ENCODE results near the gene YPEL4. TPM values are rescaled to one million over a fixed set of nuclear protein-coding genes. Genes with fewer than 3 reads are reported as not detected.

YPEL4 gene
- total RNA-seq, 3 donors from 2014 or later: 0.39 to 2.4 (median 0.58) TPM

- Histone ChIP-seq H3K4me3 (no peak overlapping the region), H3K9me3 (no peaks in the 10 kb centered on the region), H3K36me3 (ENCODE audit: low read depth) (no peaks in the 10 kb centered on the region), H3K4me1 (ENCODE audit: low read depth) (no peaks in the 10 kb centered on the region)
- no peak for ATAC-seq
- no peak for TF ChIP-seq CTCF (IDR thresholded peaks at IDR 0.05)
- intact Hi-C loops (cut with DNase I, micrococcal nuclease): loop anchor here in 1 of 2 donors (10.0 kb wide), 1 partner anchor 301 kb away; no protein-coding TSS in a partner anchor
- no peak for DNase-seq
Measured at GRCh38 chr11:57645689-57646085, 4.0 kb downstream of the YPEL4 start.

- ATAC-seq: peak; percentile 83
- peak; percentile 83 for TF ChIP-seq CTCF (IDR thresholded peaks at IDR 0.05)
- Histone ChIP-seq H3K9me3 (no peaks in the 10 kb centered on the region), H3K4me1 (ENCODE audit: low read depth) (no peaks in the 10 kb centered on the region), H3K36me3 (ENCODE audit: low read depth) (no peaks in the 10 kb centered on the region), H3K4me3 (no peak overlapping the region)
- DNase-seq: peak; percentile 71 to 93 (median 84)
- intact Hi-C loops (cut with DNase I, micrococcal nuclease): loop anchor here (5.0 to 10.0 kb wide), 3 partner anchors 73 to 300 kb away; partner anchors contain the start of gene UBE2L6 (in 1 of the 2)
Measured at GRCh38 chr11:57644748-57645688, 4.7 kb downstream of the YPEL4 start.

- peaks cover 5% of the 10 kb centered on the region for H3K4me1 ChIP-seq (ENCODE audit: low read depth)
Measured at GRCh38 chr11:57643802-57644201, 5.9 kb downstream of the YPEL4 start.

GRCh38 chr11:57641011-57641807, 8.5 kb downstream of the YPEL4 start:
- intact Hi-C loops (cut with DNase I, micrococcal nuclease): loop anchor here (5.0 to 10.0 kb wide), 3 partner anchors 69 to 296 kb away; partner anchors contain the start of gene UBE2L6 (in 1 of the 2)
- DNase-seq: no peak
- Histone ChIP-seq H3K36me3 (ENCODE audit: low read depth) (no peaks in the 10 kb centered on the region), H3K4me3 (no peak overlapping the region), H3K9me3 (no peaks in the 10 kb centered on the region), H3K4me1 (ENCODE audit: low read depth) (peaks cover 5% of the 10 kb centered on the region)
- peak; percentile 48 for ATAC-seq
- no peak for TF ChIP-seq CTCF (IDR thresholded peaks at IDR 0.05)

More at GRCh38 chr11:57643802-57644201, 5.9 kb downstream of the YPEL4 start:
- no peak for TF ChIP-seq CTCF (IDR thresholded peaks at IDR 0.05)
- no peak overlapping the region for H3K4me3 ChIP-seq
- intact Hi-C loops (cut with DNase I, micrococcal nuclease): loop anchor here (5.0 to 10.0 kb wide), 3 partner anchors 72 to 299 kb away; partner anchors contain the start of gene UBE2L6 (in 1 of the 2)
- no peaks in the 10 kb centered on the region for H3K9me3 ChIP-seq
- ATAC-seq (no peak), DNase-seq (no peak)
- no peaks in the 10 kb centered on the region for H3K36me3 ChIP-seq (ENCODE audit: low read depth)

- intact Hi-C loops (cut with DNase I, micrococcal nuclease): loop anchor here (5.0 to 10.0 kb wide), 3 partner anchors 68 to 295 kb away; partner anchors contain the start of gene UBE2L6 (in 1 of the 2)
- Histone ChIP-seq H3K9me3 (no peaks in the 10 kb centered on the region), H3K4me3 (no peak overlapping the region), H3K36me3 (ENCODE audit: low read depth) (no peaks in the 10 kb centered on the region), H3K4me1 (ENCODE audit: low read depth) (peaks cover 5% of the 10 kb centered on the region)
- DNase-seq (no peak), ATAC-seq (no peak)
- TF ChIP-seq CTCF (IDR thresholded peaks at IDR 0.05): no peak
Measured at GRCh38 chr11:57640068-57640800, 9.5 kb downstream of the YPEL4 start.

All from mucosa of descending colon (tissue), 3 donors.